Small intestine (tissue), 7 donors: ENCODE measurements around the gene IGSF21. TPM values are rescaled to one million over a fixed set of nuclear protein-coding genes. Genes with fewer than 3 reads are reported as not detected.

Experiments used
- DNase-seq, 2 donors: peaks; one replicate each; pipeline versions ENCODE4 v3.0.0 to v3.0.0-alpha.2; 2013
- FAIRE-seq: peaks from 2 replicates; lab custom pipeline; 2012; peaks lifted over from hg19 to GRCh38; lab: Jason Lieb, UNC
- H3K27ac ChIP-seq, 3 donors: one replicate each; pipeline ENCODE4 v1.5.1; 2013; ENCODE audit warnings: low read length in 2 of 3, mild to moderate bottlenecking in 2 of 3, control low read depth in 1 of 3, inconsistent platforms in 1 of 3, low read depth in 1 of 3, moderate library complexity in 1 of 3
- H3K27me3 ChIP-seq, 3 donors: one replicate each; pipeline ENCODE4 v1.6.1; 2013; ENCODE audit warnings: low read length in 3 of 3, inconsistent platforms in 1 of 3; ENCODE audit not compliant: control insufficient read depth in 3 of 3, insufficient read depth in 3 of 3
- H3K36me3 ChIP-seq, 3 donors: one replicate each; pipeline ENCODE4 v1.6.1; 2013; ENCODE audit warnings: low read length in 3 of 3, inconsistent platforms in 1 of 3, low read depth in 1 of 3, mild to moderate bottlenecking in 1 of 3, moderate library complexity in 1 of 3; ENCODE audit not compliant: control insufficient read depth in 3 of 3, insufficient read depth in 2 of 3
- H3K4me1 ChIP-seq, 3 donors: one replicate each; pipeline ENCODE4 v1.6.1; 2013; ENCODE audit warnings: low read length in 2 of 3, inconsistent platforms in 1 of 3, low read depth in 1 of 3, mild to moderate bottlenecking in 1 of 3, moderate library complexity in 1 of 3; ENCODE audit not compliant: control insufficient read depth in 3 of 3, insufficient read depth in 2 of 3
- H3K4me3 ChIP-seq, 3 donors: one replicate each; pipeline ENCODE4 v1.5.1; 2013; ENCODE audit warnings: low read length in 3 of 3, control low read depth in 1 of 3, inconsistent platforms in 1 of 3, low read depth in 1 of 3, mild to moderate bottlenecking in 1 of 3, moderate library complexity in 1 of 3
- H3K9me3 ChIP-seq, 2 donors: one replicate each; pipeline ENCODE4 v1.6.1; 2013; ENCODE audit warnings: low read depth in 1 of 2, low read length in 1 of 2; ENCODE audit not compliant: control insufficient read depth in 2 of 2, insufficient read depth in 1 of 2
- WGBS, 3 donors: extraction: QIAGEN DNeasy Blood & Tissue Kit; methylation state at CpG; one replicate each; pipeline ENCODE4 v1.1.7; 2013; 5-methylcytosine and 5-hydroxymethylcytosine counted together
- polyA plus RNA-seq, 4 donors: library from polyadenylated mRNA; stranded (reverse) in 3 of 4; unstranded in 1 of 4; fragments of 200-250 nt in 3 of 4; fragments of 120-200 nt in 1 of 4; gene quantifications; one replicate each; pipeline versions ENCODE4 v1.2.1 to v1.2.3, GENCODE V29; 2013
- donor health status: healthy with polysubstance abuse.
- donor health status: control.
- donor health status: control.
- donor health status: Bipolar disorder and iron deficiency.
- donor health status: healthy.

Gene IGSF21
- polyA plus RNA-seq, 4 donors = 0.18 to 0.38 TPM; not detected in 2

- H3K9me3 ChIP-seq = no peaks in the 10 kb centered on the region
- H3K4me3 ChIP-seq = no peak overlapping the region
- DNase-seq = no peak
- no peaks in the 10 kb centered on the region for H3K27me3 ChIP-seq
- H3K36me3 ChIP-seq = no peaks in the 10 kb centered on the region
- WGBS, 3 donors = 55 to 71% (median 69%) methylated on average over 8 of the region's 8 CpGs
- H3K4me1 ChIP-seq = no peaks in the 10 kb centered on the region
- H3K27ac ChIP-seq = no peak overlapping the region
- no peak for FAIRE-seq
Observed at GRCh38 chr1:18140411-18140810, 32.8 kb downstream of the IGSF21 start.

DNA sequence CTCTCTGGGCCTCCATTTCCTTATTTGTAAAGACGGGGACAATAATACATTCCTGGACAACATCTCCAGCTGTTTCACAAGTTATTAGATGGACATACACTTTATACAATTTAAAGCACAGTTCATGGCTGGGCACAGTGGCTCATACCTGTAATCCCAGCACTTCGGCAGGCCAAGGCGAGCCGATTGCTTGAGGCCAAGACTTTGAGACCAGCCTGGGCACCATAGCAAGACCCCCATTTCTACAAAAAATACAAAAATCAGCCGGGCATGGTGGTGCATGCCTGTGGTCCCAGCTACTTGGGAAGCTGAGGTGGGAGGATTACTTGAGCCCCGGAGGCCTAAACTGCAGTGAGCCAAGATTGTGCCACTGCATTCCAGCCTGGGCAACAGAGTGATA lies 34.1 kb downstream of the IGSF21 start:
- Histone ChIP-seq H3K9me3 (no peaks in the 10 kb centered on the region), H3K27ac (no peak overlapping the region), H3K4me1 (no peaks in the 10 kb centered on the region), H3K27me3 (no peaks in the 10 kb centered on the region), H3K36me3 (no peaks in the 10 kb centered on the region), H3K4me3 (no peak overlapping the region)
- no peak for FAIRE-seq
- WGBS, 3 donors = 75 to 87% (median 79%) methylated on average over 6 of the region's 6 CpGs
- DNase-seq = no peak

DNA sequence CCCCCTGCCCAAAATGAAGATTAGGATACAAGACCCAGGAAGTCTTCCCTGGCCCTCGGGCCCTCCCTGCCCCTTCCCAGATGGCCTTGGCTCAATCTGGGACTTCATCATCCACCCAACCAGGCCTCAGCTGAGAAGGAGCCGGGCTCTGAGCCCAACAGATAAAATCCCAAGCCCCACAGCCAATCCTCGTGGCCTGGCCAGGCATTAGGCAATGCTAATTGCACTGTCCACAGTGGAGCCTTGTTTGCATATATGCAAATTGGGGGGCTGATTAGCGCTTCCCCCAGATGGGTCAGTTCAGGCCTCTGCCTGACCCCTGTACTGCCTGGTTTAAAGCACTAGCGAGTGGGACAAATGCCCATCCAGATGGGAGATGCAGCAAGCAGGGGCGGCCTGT lies 34.9 kb downstream of the IGSF21 start:
- Histone ChIP-seq H3K27ac (no peak overlapping the region), H3K27me3 (no peaks in the 10 kb centered on the region), H3K9me3 (no peaks in the 10 kb centered on the region), H3K4me1 (no peaks in the 10 kb centered on the region), H3K4me3 (no peak overlapping the region), H3K36me3 (no peaks in the 10 kb centered on the region)
- DNase-seq (no peak), FAIRE-seq (no peak)
- WGBS, 3 donors = 47 to 64% (median 56%) methylated on average over 6 of the region's 6 CpGs

DNA sequence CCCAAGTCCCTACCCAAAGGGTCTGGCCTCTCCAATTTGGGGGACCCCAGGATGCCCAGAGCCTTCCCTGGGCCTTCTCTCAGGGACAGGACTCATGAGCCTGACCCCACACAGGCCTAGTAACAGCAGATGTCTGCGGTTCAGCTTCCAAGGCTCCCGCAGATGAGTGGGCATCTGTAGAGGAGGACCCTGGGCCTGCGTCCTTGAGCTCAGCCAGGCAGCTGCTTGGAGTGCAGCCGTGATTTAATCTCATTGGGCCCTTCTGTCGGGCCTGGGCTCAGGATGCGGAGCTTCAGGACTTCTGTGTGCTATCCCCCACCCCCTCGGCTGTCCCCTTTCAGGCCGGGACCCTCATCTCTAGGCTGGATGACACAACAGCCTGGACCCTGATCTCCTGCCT lies 35.4 kb downstream of the IGSF21 start:
- no peaks in the 10 kb centered on the region for H3K27me3 ChIP-seq
- no peak for DNase-seq
- H3K4me3 ChIP-seq = no peak overlapping the region
- no peak for FAIRE-seq
- H3K36me3 ChIP-seq = no peaks in the 10 kb centered on the region
- 71 to 83% (median 81%) methylated on average over 8 of the region's 8 CpGs for WGBS, 3 donors
- H3K27ac ChIP-seq = no peak overlapping the region
- no peaks in the 10 kb centered on the region for H3K4me1 ChIP-seq
- no peaks in the 10 kb centered on the region for H3K9me3 ChIP-seq

DNA sequence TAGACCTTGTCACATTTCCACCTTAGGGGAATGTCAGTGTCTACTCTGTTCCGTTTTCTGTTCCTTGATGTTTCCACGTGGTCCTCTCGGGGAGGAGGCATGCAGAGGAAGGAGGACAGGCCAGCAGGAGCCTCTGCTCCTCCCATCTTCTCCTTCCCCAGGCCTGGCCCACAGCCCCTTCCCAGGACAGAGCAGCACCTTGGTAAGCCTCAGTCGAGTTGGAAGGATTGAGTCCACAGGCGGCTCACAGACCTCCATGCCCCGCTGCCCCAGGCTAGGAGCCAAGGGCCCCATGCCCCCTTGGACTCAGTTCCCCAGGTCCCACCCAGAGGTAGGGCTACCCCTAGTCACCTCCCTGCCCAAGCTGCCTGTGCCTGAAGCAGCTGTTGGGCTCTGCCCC lies 36.5 kb downstream of the IGSF21 start:
- FAIRE-seq (no peak), DNase-seq (no peak)
- Histone ChIP-seq H3K4me1 (no peaks in the 10 kb centered on the region), H3K4me3 (no peak overlapping the region), H3K27me3 (no peaks in the 10 kb centered on the region), H3K36me3 (no peaks in the 10 kb centered on the region), H3K27ac (no peak overlapping the region), H3K9me3 (no peaks in the 10 kb centered on the region)
- 59 to 62% (median 59%) methylated on average over 5 to 6 of the region's 6 CpGs for WGBS, 3 donors

DNA sequence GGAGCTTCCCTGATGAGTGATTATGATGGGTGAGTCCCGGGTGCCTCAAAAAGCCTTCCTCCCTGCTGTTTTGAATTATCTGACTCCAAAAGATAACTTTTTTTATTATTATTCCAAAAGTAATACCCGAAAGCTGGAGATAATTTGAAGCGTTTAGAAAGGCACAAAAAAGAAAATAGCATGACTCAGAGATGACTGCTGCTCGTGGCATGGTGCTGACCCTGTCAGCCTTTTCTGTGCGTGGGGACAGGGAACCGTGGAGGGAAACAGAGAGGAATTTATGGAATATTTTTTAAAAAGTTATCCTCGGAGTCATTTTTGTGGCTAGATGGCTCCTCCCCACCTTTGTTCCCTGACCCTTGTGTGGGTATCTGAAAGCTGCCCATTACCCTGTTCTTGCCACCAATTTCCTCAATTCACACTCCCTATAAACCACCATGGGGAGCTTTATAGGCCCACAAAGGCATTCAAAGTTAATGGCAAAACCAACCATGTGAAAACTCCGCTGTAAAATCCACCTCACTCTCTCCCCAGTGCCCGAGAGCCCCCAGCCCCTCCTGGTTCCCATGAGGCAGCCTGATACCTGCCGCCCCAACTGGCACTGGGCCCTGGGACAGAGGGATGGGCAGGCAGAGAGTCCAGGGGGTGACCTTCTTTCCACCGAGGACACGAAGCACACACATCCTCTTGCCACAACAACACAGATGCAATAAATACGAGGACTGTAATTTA lies 37.5 kb downstream of the IGSF21 start:
- H3K27ac ChIP-seq = no peak overlapping the region
- no peaks in the 10 kb centered on the region for H3K36me3 ChIP-seq
- H3K27me3 ChIP-seq = no peaks in the 10 kb centered on the region
- H3K9me3 ChIP-seq = no peaks in the 10 kb centered on the region
- WGBS, 3 donors = 48 to 65% (median 59%) methylated on average over 13 of the region's 13 CpGs
- H3K4me3 ChIP-seq = no peak overlapping the region
- no peaks in the 10 kb centered on the region for H3K4me1 ChIP-seq
- DNase-seq = no peak
- no peak for FAIRE-seq

GRCh38 chr1:18145851-18146618 lies 38.4 kb downstream of the IGSF21 start:
- no peak for FAIRE-seq
- H3K36me3 ChIP-seq = no peaks in the 10 kb centered on the region
- 50 to 62% (median 56%) methylated on average over 8 of the region's 8 CpGs for WGBS, 3 donors
- H3K27me3 ChIP-seq = no peaks in the 10 kb centered on the region
- H3K4me1 ChIP-seq = no peaks in the 10 kb centered on the region
- no peak overlapping the region for H3K27ac ChIP-seq
- H3K9me3 ChIP-seq = no peaks in the 10 kb centered on the region
- no peak overlapping the region for H3K4me3 ChIP-seq
- DNase-seq = no peak

DNA sequence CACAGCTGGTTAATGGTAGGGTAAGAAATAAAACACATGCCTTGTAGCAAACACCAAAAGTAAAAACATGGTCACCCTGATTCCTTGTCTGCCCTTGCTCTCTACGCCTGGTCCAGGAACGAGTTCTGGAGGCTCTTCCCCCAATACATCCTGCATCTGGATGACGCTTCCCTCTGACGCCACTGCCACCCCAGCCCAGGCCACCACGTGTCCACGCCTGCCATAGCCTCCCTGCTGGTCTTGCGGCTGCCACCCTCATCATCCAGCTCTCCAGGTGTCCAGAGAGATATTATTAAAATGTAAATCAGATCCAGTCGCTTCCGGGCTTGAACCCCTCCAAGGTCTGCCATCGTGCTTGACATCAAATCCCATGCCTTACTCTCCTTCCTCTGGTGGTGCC lies 39.3 kb downstream of the IGSF21 start:
- H3K4me3 ChIP-seq = no peak overlapping the region
- no peak for FAIRE-seq
- no peaks in the 10 kb centered on the region for H3K27me3 ChIP-seq
- no peaks in the 10 kb centered on the region for H3K4me1 ChIP-seq
- no peak overlapping the region for H3K27ac ChIP-seq
- no peaks in the 10 kb centered on the region for H3K36me3 ChIP-seq
- WGBS, 3 donors = 78 to 86% (median 84%) methylated on average over 10 of the region's 10 CpGs
- DNase-seq = no peak
- H3K9me3 ChIP-seq = no peaks in the 10 kb centered on the region
